ENCODE measurements around the gene TEP1. TPM values are rescaled to one million over a fixed set of nuclear protein-coding genes. Genes with fewer than 3 reads are reported as not detected.
"Not testable (repeated sequence)": the region's sequence is repeated elsewhere in the genome, so short reads cannot be mapped to it uniquely, and the experiment has no call there.

The TEP1 gene
- total and polyA plus RNA-seq, 9 donors = 12.2 to 18.5 (median 15.7) TPM

DNA sequence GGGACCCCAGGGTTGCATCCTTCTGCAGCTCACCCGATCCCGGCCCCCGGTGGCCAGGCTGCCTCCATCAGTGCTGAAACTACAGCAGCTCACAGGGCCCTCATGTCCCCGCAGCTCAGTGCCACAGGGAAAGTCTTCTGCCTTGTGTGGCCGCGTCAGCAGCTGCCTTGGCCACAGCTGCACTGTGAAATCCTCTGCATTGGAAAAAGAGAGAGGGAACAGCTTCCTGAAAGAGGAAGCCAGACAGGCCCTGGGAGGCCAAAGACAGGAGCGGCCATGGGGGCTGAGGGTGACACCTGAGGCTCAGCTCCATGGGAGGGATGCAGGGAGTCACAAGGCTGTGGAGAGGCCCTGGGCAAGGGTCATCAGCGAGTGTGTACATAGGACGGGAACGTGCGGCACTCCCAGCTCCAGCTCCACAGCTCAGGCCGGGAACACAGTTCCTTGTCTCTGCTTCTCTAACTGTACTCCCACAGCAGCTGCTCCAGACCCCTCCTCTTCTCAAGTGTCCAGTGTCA is 37.2 kb downstream of the TEP1 start:
- H3K27me3 ChIP-seq (ENCODE audit: control insufficient read depth, insufficient read depth, low read length) = no peaks in the 10 kb centered on the region
- peaks cover 88% of the 10 kb centered on the region for H3K36me3 ChIP-seq (ENCODE audit: control insufficient read depth, insufficient read depth, low read length)
- no peaks in the 10 kb centered on the region for H3K9me3 ChIP-seq (replicated peaks; ENCODE audit: control insufficient read depth, low read depth, low read length)
- no peak overlapping the region for H3K27ac ChIP-seq (ENCODE audit: low read length)
- DNase-seq = peak; percentile 16
- H3K4me1 ChIP-seq (ENCODE audit: control insufficient read depth, insufficient read depth, low read length) = peaks cover 3% of the 10 kb centered on the region
- 85% methylated on average over 12 of the region's 12 CpGs for WGBS (ENCODE audit: insufficient coverage)
- no peak overlapping the region for H3K4me3 ChIP-seq (ENCODE audit: low read length)

DNA sequence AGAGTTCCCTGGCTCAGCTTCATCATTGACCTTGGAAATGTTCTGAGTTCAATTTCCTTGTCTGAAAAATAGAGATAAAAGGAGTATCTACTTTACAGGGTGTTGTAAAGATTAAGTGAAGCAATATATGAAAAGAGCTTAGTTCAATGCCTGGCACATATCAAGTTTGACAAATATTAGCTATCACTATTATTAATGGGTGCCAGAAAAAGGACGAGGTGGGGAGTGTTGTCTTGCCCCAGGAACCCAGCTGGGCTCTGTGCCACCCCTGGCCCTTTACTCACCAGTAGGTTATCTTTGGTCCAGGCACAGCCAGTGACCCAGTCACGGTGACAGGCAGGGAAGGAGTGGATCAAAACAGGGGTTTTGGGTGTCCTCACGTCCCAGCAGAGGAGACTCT is 37.8 kb downstream of the TEP1 start:
- Histone ChIP-seq H3K9me3 (replicated peaks; ENCODE audit: control insufficient read depth, low read depth, low read length) (no peaks in the 10 kb centered on the region), H3K27me3 (ENCODE audit: control insufficient read depth, insufficient read depth, low read length) (no peaks in the 10 kb centered on the region), H3K36me3 (ENCODE audit: control insufficient read depth, insufficient read depth, low read length) (peaks cover 88% of the 10 kb centered on the region), H3K4me1 (ENCODE audit: control insufficient read depth, insufficient read depth, low read length) (peaks cover 3% of the 10 kb centered on the region), H3K4me3 (ENCODE audit: low read length) (no peak overlapping the region), H3K27ac (ENCODE audit: low read length) (no peak overlapping the region)
- WGBS (ENCODE audit: insufficient coverage) = 80% methylated on average over 2 of the region's 3 CpGs
- no peak for DNase-seq

DNA sequence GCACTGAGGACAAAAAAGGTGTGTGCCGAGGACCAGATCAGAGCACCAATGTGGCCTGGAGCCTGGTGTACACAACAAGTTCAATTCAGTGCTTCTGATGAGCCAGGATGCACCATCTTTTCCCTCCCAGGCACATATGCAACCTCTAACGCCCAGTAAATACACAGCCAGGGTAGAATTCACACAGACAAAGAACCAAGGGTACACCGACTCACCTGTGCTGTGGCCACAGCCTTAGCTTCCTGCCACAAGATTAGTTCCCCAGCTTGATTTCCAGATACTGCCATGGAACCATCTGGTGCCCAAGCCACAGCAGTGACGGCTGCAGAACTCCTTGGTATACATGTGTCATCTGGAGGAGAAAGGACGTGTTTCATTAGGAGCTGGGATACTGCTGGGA is 40.5 kb downstream of the TEP1 start:
- peaks cover 3% of the 10 kb centered on the region for H3K4me1 ChIP-seq (ENCODE audit: control insufficient read depth, insufficient read depth, low read length)
- DNase-seq = no peak
- no peak overlapping the region for H3K4me3 ChIP-seq (ENCODE audit: low read length)
- no peaks in the 10 kb centered on the region for H3K27me3 ChIP-seq (ENCODE audit: control insufficient read depth, insufficient read depth, low read length)
- peaks cover 77% of the 10 kb centered on the region for H3K36me3 ChIP-seq (ENCODE audit: control insufficient read depth, insufficient read depth, low read length)
- 69% methylated on average over 3 of the region's 5 CpGs for WGBS (ENCODE audit: insufficient coverage)
- H3K9me3 ChIP-seq (replicated peaks; ENCODE audit: control insufficient read depth, low read depth, low read length) = no peaks in the 10 kb centered on the region
- no peak overlapping the region for H3K27ac ChIP-seq (ENCODE audit: low read length)

GRCh38 chr14:20365928-20366327 is 47.4 kb downstream of the TEP1 start:
- H3K4me1 ChIP-seq (ENCODE audit: control insufficient read depth, insufficient read depth, low read length) = no peaks in the 10 kb centered on the region
- DNase-seq = no peak
- no peak overlapping the region for H3K27ac ChIP-seq (ENCODE audit: low read length)
- H3K27me3 ChIP-seq (ENCODE audit: control insufficient read depth, insufficient read depth, low read length) = no peaks in the 10 kb centered on the region
- no peak overlapping the region for H3K4me3 ChIP-seq (ENCODE audit: low read length)
- H3K9me3 ChIP-seq (replicated peaks; ENCODE audit: control insufficient read depth, low read depth, low read length) = no peaks in the 10 kb centered on the region
- peaks cover 38% of the 10 kb centered on the region for H3K36me3 ChIP-seq (ENCODE audit: control insufficient read depth, insufficient read depth, low read length)

DNA sequence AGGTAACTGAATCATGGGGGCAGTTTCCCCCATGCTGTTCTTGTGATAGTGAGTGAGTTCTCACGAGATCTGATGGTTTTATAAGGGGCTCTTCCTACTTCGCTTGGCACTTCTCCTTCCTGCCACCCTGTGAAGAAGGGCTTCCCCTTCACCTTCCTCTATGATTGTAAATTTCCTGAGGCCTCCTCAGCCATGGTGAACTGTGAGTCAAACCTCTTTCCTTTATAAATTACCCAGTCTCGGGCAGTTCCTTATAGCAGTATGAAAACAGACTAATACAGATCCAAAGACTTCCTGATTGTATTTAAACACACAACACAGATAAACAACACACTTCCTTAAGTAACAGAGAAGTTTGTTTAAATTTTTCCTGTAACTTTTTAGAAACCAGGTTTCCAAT is 54.8 kb downstream of the TEP1 start:
- peaks cover 37% of the 10 kb centered on the region for H3K36me3 ChIP-seq (ENCODE audit: control insufficient read depth, insufficient read depth, low read length)
- whole genome bisulfite sequencing (ENCODE audit: insufficient coverage) = 86% methylated on average over 1 of the region's 3 CpGs
- H3K4me3 ChIP-seq (ENCODE audit: low read length); H3K9me3 ChIP-seq (replicated peaks; ENCODE audit: control insufficient read depth, low read depth, low read length); H3K27ac ChIP-seq (ENCODE audit: low read length); H3K27me3 ChIP-seq (ENCODE audit: control insufficient read depth, insufficient read depth, low read length); DNase-seq; H3K4me1 ChIP-seq (ENCODE audit: control insufficient read depth, insufficient read depth, low read length): not testable (repeated sequence)

DNA sequence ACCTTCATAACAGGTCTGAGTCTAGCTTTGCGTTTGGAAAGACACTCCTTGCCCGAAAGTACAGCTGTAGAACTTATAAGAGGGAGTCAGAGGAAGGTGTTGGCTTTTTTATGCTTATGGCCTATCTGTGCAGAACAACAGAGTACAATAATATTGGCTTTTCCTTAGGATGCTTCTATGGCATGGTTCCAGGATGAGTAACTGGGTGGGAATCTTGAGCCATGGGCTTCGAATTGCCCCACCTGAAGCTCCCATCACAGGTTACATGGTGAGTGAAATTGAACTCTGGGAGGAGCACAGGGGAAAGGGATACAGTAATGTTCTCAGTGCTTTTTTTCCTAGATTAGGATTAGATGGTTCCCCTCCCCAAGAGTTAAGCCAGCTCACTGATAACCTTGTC is 56.9 kb downstream of the TEP1 start:
- no peak for DNase-seq
- Histone ChIP-seq H3K27ac (ENCODE audit: low read length) (no peak overlapping the region), H3K27me3 (ENCODE audit: control insufficient read depth, insufficient read depth, low read length) (no peaks in the 10 kb centered on the region), H3K4me1 (ENCODE audit: control insufficient read depth, insufficient read depth, low read length) (no peaks in the 10 kb centered on the region), H3K36me3 (ENCODE audit: control insufficient read depth, insufficient read depth, low read length) (peaks cover 47% of the 10 kb centered on the region), H3K4me3 (ENCODE audit: low read length) (no peak overlapping the region), H3K9me3 (replicated peaks; ENCODE audit: control insufficient read depth, low read depth, low read length) (no peaks in the 10 kb centered on the region)
- WGBS (ENCODE audit: insufficient coverage) = 100% methylated on average over 2 of the region's 3 CpGs

DNA sequence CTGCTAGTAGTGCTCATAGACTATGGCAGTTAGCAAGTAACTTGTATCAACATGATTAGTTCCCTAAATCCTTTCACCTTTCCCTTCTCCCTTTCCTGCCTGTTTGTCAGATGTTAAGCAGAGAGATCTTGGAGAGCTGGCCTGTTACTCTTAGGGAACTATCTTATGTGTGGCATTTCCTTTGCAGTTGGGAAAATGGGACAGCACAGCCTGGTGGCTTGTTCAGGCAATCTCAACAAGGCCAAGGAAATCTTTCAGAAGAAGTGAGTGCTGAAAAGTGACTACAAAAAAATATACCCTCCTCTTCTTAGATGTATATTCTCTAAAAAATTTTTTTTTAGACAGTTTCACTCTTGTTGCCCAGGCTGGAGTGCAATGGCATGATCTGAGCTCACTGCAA is 62.4 kb downstream of the TEP1 start:
- H3K36me3 ChIP-seq (ENCODE audit: control insufficient read depth, insufficient read depth, low read length) = peaks cover 62% of the 10 kb centered on the region
- H3K9me3 ChIP-seq (replicated peaks; ENCODE audit: control insufficient read depth, low read depth, low read length) = no peaks in the 10 kb centered on the region
- no peak for DNase-seq

DNA sequence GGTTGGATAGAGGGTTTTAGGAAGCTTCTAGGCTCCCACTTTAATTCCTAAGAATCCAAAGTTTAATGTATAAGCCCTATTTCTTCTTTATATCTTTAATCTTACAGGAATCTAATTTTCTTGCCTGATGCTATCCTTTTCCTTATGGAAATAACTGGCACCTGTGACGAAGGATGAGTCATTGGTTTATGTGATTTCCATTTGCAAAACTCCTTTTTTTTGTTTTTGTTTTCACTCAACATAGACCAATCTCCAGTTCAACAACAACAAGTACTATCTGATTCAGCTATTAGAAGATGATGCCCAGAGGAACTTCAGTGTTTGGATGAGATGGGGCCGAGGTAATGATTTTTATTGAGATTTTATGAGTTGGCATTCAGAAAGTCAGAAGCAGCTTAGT is 63.0 kb downstream of the TEP1 start:
- WGBS (ENCODE audit: insufficient coverage) = 100% methylated on average over 1 of the region's 2 CpGs
- Histone ChIP-seq H3K36me3 (ENCODE audit: control insufficient read depth, insufficient read depth, low read length) (peaks cover 61% of the 10 kb centered on the region), H3K4me3 (ENCODE audit: low read length) (no peak overlapping the region), H3K9me3 (replicated peaks; ENCODE audit: control insufficient read depth, low read depth, low read length) (no peaks in the 10 kb centered on the region), H3K4me1 (ENCODE audit: control insufficient read depth, insufficient read depth, low read length) (no peaks in the 10 kb centered on the region), H3K27ac (ENCODE audit: low read length) (no peak overlapping the region), H3K27me3 (ENCODE audit: control insufficient read depth, insufficient read depth, low read length) (no peaks in the 10 kb centered on the region)
- DNase-seq = no peak

More for the DNA sequence above, 62.4 kb downstream of the TEP1 start:
- no peak overlapping the region for H3K27ac ChIP-seq (ENCODE audit: low read length)
- no peak overlapping the region for H3K4me3 ChIP-seq (ENCODE audit: low read length)
- H3K27me3 ChIP-seq (ENCODE audit: control insufficient read depth, insufficient read depth, low read length) = no peaks in the 10 kb centered on the region
- H3K4me1 ChIP-seq (ENCODE audit: control insufficient read depth, insufficient read depth, low read length) = no peaks in the 10 kb centered on the region

DNA sequence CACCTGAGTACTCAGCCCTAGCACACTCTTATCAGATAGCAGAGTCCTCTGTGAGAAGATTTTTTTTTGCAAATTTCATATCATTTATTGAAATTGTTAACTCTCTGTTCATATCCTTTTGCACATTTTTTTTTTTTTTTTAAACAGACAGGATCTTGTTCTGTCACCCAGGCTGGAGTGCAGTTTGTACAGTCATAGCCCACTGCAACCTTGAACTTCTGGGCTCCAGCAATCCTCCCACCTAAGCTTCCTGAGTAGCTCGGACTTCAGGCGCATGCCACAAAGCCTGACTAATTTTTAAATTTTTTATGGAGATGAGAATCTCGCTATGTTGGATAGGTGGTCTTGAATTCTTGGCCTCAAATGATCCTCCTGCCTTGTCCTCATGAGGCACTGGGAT is 65.6 kb downstream of the TEP1 start:
- Histone ChIP-seq H3K4me1 (ENCODE audit: control insufficient read depth, insufficient read depth, low read length) (no peaks in the 10 kb centered on the region), H3K36me3 (ENCODE audit: control insufficient read depth, insufficient read depth, low read length) (peaks cover 49% of the 10 kb centered on the region), H3K9me3 (replicated peaks; ENCODE audit: control insufficient read depth, low read depth, low read length) (no peaks in the 10 kb centered on the region), H3K4me3 (ENCODE audit: low read length) (no peak overlapping the region), H3K27ac (ENCODE audit: low read length) (no peak overlapping the region), H3K27me3 (ENCODE audit: control insufficient read depth, insufficient read depth, low read length) (no peaks in the 10 kb centered on the region)
- DNase-seq = no peak
- no CpG with 5 or more reads among the region's 3 CpGs for WGBS (ENCODE audit: insufficient coverage)

DNA sequence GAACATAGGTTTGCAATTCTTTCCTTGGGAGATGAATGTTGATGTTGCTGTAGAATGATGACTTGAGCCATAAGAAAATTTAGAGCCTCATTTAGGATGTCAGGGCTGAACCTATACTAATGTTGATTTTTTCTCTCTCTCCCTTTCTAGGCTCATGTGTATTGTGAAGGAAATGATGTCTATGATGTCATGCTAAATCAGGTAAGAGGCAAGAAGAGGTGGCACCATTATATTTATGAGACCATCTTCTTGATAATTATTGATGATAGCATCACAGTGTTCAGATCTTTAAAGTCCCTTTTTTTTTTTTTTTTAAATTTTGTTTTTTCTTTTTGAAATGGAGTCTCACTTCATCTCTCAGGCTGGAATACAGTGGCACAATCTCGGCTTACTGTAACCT is 66.6 kb downstream of the TEP1 start:
- no peaks in the 10 kb centered on the region for H3K4me1 ChIP-seq (ENCODE audit: control insufficient read depth, insufficient read depth, low read length)
- whole genome bisulfite sequencing (ENCODE audit: insufficient coverage) = no CpG with 5 or more reads among the region's 1 CpG
- DNase-seq = no peak
- no peaks in the 10 kb centered on the region for H3K9me3 ChIP-seq (replicated peaks; ENCODE audit: control insufficient read depth, low read depth, low read length)
- peaks cover 43% of the 10 kb centered on the region for H3K36me3 ChIP-seq (ENCODE audit: control insufficient read depth, insufficient read depth, low read length)
- no peaks in the 10 kb centered on the region for H3K27me3 ChIP-seq (ENCODE audit: control insufficient read depth, insufficient read depth, low read length)
- H3K27ac ChIP-seq (ENCODE audit: low read length) = no peak overlapping the region
- H3K4me3 ChIP-seq (ENCODE audit: low read length) = no peak overlapping the region

- WGBS (ENCODE audit: insufficient coverage) = no CpG with 5 or more reads among the region's 1 CpG
- Histone ChIP-seq H3K4me1 (ENCODE audit: control insufficient read depth, insufficient read depth, low read length) (no peaks in the 10 kb centered on the region), H3K9me3 (replicated peaks; ENCODE audit: control insufficient read depth, low read depth, low read length) (no peaks in the 10 kb centered on the region)
These were observed 67.9 kb downstream of the TEP1 start for GRCh38 chr14:20345366-20345765.

More at GRCh38 chr14:20345366-20345765, 67.9 kb downstream of the TEP1 start:
- no peak overlapping the region for H3K27ac ChIP-seq (ENCODE audit: low read length)
- H3K27me3 ChIP-seq (ENCODE audit: control insufficient read depth, insufficient read depth, low read length) = no peaks in the 10 kb centered on the region
- no peak overlapping the region for H3K4me3 ChIP-seq (ENCODE audit: low read length)
- DNase-seq = no peak
- H3K36me3 ChIP-seq (ENCODE audit: control insufficient read depth, insufficient read depth, low read length) = peaks cover 33% of the 10 kb centered on the region
